Measurements from ENCODE around the gene VGLL4. TPM values are rescaled to one million over a fixed set of nuclear protein-coding genes. Genes with fewer than 3 reads are reported as not detected.

Gene VGLL4
- total RNA-seq, 1 donor from 2014 or later = 111 TPM

DNA sequence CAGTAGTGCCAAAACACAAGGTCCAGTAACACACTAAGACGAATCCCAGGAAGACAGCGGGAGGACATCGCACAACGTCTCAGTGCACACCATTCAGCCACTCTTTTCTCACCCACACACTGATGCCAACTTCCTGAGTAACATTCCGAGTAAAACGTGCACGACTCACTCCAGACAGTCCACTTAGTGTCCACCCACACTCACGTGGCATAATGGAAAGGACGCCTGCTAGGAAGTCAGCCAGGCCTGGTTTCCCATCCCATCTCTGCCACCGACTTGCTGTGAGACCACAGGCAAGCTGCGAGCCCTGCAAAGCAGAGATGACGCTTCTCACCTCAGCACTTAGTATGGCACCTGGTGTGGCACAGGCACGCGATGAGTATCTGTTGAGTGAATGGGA is 36.8 kb upstream of the VGLL4 start:
- Mint-ChIP-seq H3K4me1 (ENCODE audit: unreplicated experiment) (no peaks in the 10 kb centered on the region), H3K4me3 (no peak overlapping the region), H3K27me3 (no peaks in the 10 kb centered on the region), H3K27ac (no peak overlapping the region), H3K36me3 (peaks cover 3% of the 10 kb centered on the region), H3K9me3 (no peaks in the 10 kb centered on the region)
- no peak for TF ChIP-seq CTCF (conservative IDR thresholded peaks at IDR 0.05)
- no peak for DNase-seq (ENCODE audit: extremely low spot score, unreplicated experiment)

GRCh38 chr3:11679964-11680363 is 36.2 kb upstream of the VGLL4 start:
- H3K27me3 Mint-ChIP-seq = no peaks in the 10 kb centered on the region
- no peak overlapping the region for H3K4me3 Mint-ChIP-seq
- peaks cover 3% of the 10 kb centered on the region for H3K36me3 Mint-ChIP-seq
- TF ChIP-seq CTCF (conservative IDR thresholded peaks at IDR 0.05) = no peak
- H3K9me3 Mint-ChIP-seq = no peaks in the 10 kb centered on the region
- DNase-seq (ENCODE audit: extremely low spot score, unreplicated experiment) = no peak
- H3K4me1 Mint-ChIP-seq (ENCODE audit: unreplicated experiment) = no peaks in the 10 kb centered on the region
- H3K27ac Mint-ChIP-seq = no peak overlapping the region

- TF ChIP-seq CTCF (conservative IDR thresholded peaks at IDR 0.05) = no peak
- H3K27ac Mint-ChIP-seq = peak overlapping the region; percentile 56
- no peaks in the 10 kb centered on the region for H3K27me3 Mint-ChIP-seq
- no peak overlapping the region for H3K4me3 Mint-ChIP-seq
- DNase-seq (ENCODE audit: extremely low spot score, unreplicated experiment) = no peak
- peaks cover 14% of the 10 kb centered on the region for H3K4me1 Mint-ChIP-seq (ENCODE audit: unreplicated experiment)
- H3K36me3 Mint-ChIP-seq = peaks cover 4% of the 10 kb centered on the region
- H3K9me3 Mint-ChIP-seq = no peaks in the 10 kb centered on the region
Observed at GRCh38 chr3:11672363-11672762, 28.6 kb upstream of the VGLL4 start.

DNA sequence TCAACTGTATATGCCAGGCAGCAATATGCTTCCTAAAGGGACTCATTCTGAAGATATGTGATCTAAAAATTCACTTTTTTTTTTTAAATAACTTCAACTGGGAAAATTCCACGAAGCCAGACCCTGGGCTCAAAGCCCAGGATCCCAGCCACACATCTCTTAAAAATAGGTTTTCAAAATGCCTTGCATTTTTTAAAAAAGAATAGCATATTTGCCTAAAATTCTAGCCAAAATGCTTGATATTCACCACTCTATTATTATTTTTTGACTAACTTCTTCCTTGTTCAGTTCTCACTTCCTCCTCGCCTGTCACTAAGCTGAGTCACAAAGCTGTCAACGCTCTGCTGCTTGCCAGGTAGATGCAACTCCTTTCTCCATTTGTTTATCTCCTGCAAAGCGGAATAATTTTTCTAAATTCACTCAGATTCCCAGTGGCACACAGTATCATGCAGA is 28.0 kb upstream of the VGLL4 start:
- H3K27me3 Mint-ChIP-seq = no peaks in the 10 kb centered on the region
- peaks cover 14% of the 10 kb centered on the region for H3K4me1 Mint-ChIP-seq (ENCODE audit: unreplicated experiment)
- peaks cover 9% of the 10 kb centered on the region for H3K36me3 Mint-ChIP-seq
- no peak overlapping the region for H3K4me3 Mint-ChIP-seq
- no peak for DNase-seq (ENCODE audit: extremely low spot score, unreplicated experiment)
- no peak for TF ChIP-seq CTCF (conservative IDR thresholded peaks at IDR 0.05)
- H3K9me3 Mint-ChIP-seq = no peaks in the 10 kb centered on the region
- H3K27ac Mint-ChIP-seq = peak overlapping the region; percentile 82

- H3K4me1 Mint-ChIP-seq (ENCODE audit: unreplicated experiment) = peaks cover 8% of the 10 kb centered on the region
Observed at GRCh38 chr3:11668243-11669235, 24.8 kb upstream of the VGLL4 start.

More at GRCh38 chr3:11668243-11669235, 24.8 kb upstream of the VGLL4 start:
- TF ChIP-seq CTCF (conservative IDR thresholded peaks at IDR 0.05) = no peak
- Mint-ChIP-seq H3K9me3 (no peaks in the 10 kb centered on the region), H3K36me3 (peaks cover 6% of the 10 kb centered on the region), H3K27ac (peak overlapping the region; percentile 23), H3K27me3 (no peaks in the 10 kb centered on the region), H3K4me3 (no peak overlapping the region)
- no peak for DNase-seq (ENCODE audit: extremely low spot score, unreplicated experiment)
